GM18517 (cell line): ENCODE results near the gene A1BG.

Experiments used
- ATAC-seq: cut with Tn5 transposase; IDR thresholded peaks from one replicate; pipeline ENCODE4 v1.9.1; 2021; ENCODE audit warnings: mild to moderate bottlenecking, moderate library complexity; ENCODE audit not compliant: unreplicated experiment

A1BG gene

GRCh38 chr19:58352760-58353671 is at the start of gene A1BG:
Gene A1BG, minus strand, starts transcription at chr19:58353492. Its CDS starts 55 bp downstream, at chr19:58353437.
- no peak for ATAC-seq

GRCh38 chr19:58401840-58402421 is 48.6 kb upstream of the A1BG start:
- no peak for ATAC-seq

GRCh38 chr19:58400916-58401839 is 47.9 kb upstream of the A1BG start:
- ATAC-seq = peak; percentile 97

- no peak for ATAC-seq
Observed at GRCh38 chr19:58400316-58400915, 47.1 kb upstream of the A1BG start.

GRCh38 chr19:58399903-58400302 is 46.6 kb upstream of the A1BG start:
- ATAC-seq = no peak

- no peak for ATAC-seq
Observed at GRCh38 chr19:58398545-58398944, 45.3 kb upstream of the A1BG start.

GRCh38 chr19:58398087-58398486 is 44.8 kb upstream of the A1BG start:
- ATAC-seq = no peak

GRCh38 chr19:58397533-58398037 is 44.3 kb upstream of the A1BG start:
- ATAC-seq = no peak

GRCh38 chr19:58396691-58397532 is 43.6 kb upstream of the A1BG start:
- ATAC-seq = no peak

- ATAC-seq = no peak
Observed at GRCh38 chr19:58395979-58396627, 42.8 kb upstream of the A1BG start.

GRCh38 chr19:58395220-58395978 is 42.1 kb upstream of the A1BG start, which contains the start of gene RNF225:
Gene RNF225, plus strand, starts transcription at chr19:58395656. Its CDS starts 434 bp downstream, at chr19:58396090.
- no peak for ATAC-seq

- ATAC-seq = no peak
Observed at GRCh38 chr19:58394821-58395219, 41.5 kb upstream of the A1BG start.

GRCh38 chr19:58393725-58394033 is 40.4 kb upstream of the A1BG start:
- ATAC-seq = no peak

GRCh38 chr19:58392945-58393724 is 39.8 kb upstream of the A1BG start:
- no peak for ATAC-seq

- ATAC-seq = no peak
Observed at GRCh38 chr19:58388175-58388526, 34.9 kb upstream of the A1BG start.

GRCh38 chr19:58387338-58388174 is 34.3 kb upstream of the A1BG start:
- ATAC-seq = no peak
